CD4-positive, alpha-beta T cell treated with Interferon gamma for 1 hour (primary cell): ENCODE data around the gene FREM3.
A peak's percentile ranks its signal among the peaks of the same experiment; 100 is the strongest.
"Not testable (repeated sequence)": the region's sequence is repeated elsewhere in the genome, so short reads cannot be mapped to it uniquely, and the experiment has no call there.

Source experiments
- DNase-seq: peaks from one replicate; pipeline ENCODE4 v3.0.0-alpha.2; 2020

Gene FREM3

DNA sequence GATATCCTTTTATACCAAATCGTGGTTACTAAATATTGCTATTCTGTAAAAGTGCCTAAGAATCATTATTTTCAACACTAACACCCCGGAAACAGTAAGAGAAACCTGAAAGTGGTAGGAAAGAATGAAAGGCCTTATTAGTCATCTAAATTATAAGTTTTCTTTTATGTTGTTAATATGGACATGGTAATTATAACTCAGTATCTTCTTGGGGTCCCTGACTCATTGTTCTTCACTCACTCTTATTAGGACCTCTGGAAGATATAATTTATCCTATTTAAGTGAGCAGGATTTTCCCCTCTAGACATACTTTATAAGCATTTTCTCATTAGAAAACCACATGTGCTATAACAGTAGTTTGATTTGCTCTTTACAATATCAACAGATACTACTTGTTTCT is 136.0 kb downstream of the FREM3 start:
- DNase-seq: no peak

DNA sequence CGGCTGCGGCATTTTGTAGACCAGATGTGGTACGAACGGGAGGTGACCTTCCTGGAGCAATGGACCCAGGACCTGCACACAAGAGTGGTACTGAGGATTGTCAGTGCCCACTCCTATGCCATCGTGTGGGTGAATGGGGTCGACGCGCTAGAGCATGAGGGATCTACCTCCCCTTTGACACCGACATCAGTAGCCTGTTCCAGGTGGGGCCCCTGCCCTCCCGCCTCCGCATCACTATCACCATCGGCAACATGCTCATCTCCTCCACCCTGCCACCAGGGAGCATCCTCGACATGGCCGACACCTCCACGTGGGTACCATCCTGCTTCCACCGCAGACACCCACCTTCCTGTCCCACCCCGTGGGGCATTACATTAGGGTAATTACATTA is 140.7 kb downstream of the FREM3 start:
- DNase-seq: no peak

DNA sequence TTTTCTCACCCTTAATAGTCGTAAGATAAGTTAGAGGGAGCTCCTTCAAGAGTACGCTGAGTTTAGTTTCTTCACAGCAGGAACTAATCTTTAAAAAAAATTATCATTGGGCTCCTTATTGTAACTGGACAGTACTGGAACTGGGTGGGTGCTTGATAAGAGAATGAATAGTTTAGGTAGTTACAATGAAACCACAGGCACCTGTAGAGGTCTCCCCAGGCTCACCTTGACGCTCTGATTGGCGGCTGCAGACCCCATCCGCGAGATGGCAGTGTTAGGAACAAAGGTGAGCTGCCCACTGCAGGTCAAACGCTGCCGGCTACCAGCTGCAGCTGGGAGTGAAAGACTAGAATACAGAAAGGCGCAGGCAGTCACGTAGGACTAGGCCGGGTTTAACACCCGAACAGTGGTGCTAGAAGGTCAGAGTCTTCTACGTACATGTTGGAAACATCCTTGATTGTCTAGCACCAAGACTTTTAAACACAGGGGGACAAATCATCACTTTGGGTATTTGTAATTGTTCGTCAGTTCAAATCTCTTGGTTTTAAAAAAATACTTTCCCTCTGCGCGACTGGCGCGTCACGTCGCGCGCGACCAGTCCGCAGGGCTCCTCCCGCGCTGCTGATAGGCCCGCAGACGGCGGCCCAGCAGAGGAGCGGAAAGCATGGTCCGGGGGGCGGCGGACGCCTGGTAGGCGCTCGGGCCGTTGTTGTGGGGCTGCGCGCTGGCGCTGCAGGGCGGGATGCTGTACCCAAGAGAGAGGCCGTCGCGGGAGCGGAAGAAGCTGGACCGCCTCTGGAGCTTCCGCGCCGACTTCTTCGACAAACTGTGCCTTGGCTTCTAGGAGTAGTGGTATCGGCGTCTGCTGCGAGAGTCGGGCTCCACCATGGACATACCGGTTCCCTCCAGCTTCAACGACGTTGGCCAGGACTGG is 141.4 kb downstream of the FREM3 start:
- DNase-seq: peak; percentile 75

DNA sequence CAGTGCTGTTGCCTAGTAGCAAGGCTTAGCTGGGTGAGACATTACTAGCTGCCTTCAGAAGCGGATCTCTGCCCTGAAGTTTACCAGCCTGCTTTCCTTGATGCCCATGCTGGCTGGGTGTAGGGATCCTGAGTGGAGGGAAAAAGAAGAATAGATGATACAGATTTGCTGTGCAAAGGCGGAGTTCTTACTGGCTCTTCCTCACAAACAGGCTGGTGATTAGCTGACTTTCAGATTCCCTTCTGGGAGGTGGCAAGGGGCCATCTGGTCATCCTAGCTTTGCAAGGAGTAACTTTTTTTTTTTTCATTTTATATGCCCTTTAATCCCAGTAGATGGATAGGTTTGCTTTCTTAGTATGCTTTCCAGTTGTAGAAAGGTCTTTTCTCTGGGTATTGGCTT is 142.2 kb downstream of the FREM3 start:
- no peak for DNase-seq

DNA sequence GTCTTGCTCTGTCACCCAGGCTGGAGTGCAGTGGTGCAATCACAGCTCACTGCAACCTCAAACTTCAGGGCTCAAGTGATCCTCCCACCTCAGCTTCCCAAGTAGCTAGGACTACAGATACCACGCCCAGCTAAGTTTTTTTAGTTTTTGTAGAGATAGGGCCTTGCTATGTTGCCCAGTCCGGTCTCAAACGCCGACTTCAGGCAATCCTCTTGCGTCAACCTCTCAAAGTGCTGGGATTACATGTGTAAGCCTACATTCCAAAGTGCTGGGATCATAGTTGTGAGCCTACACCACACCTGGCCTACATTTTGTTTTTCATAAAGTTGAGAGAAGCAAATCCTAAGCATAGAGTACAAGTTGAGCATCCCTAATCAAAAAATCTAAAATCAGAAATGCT is 144.8 kb downstream of the FREM3 start:
- DNase-seq: no peak

DNA sequence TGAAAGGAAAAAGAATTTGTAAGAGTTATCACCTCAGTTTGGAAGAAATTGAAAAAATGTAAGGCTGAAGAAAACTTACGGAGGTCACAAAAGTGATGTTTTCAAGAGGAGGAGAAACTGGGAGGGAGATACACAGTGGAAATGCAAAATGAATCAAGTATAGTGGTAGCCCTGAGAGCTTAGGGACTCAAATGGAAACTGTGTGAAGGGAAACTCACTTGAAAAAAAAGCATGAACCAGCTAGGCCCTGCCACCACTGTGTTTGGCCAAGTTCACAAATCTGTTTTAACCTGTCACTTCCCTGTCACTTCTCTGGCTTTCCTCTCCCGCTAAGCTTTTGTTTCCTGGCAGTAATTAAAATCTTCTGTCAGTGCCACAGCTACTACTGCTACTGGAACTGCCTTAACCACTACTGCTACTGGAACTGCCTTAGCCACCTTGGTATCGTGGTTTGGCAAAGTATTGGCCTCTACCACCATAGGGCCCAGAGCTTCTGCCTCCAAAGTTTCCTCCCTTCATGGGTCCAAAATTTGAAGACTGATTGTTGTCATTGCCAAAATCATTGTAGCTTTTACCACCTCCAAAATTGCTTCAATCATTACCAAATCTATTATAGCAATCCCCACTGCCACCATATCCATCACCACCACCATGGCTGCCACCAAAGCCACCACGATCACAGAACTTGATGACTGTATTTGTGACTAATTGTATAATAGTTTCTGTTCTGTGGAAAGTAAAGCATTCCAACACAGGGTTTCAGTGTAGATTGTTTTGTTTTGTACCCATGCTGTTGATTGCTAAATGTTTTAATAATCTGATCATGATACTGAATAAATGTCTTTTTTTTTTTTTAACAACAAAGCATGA is 145.5 kb downstream of the FREM3 start:
- no peak for DNase-seq

DNA sequence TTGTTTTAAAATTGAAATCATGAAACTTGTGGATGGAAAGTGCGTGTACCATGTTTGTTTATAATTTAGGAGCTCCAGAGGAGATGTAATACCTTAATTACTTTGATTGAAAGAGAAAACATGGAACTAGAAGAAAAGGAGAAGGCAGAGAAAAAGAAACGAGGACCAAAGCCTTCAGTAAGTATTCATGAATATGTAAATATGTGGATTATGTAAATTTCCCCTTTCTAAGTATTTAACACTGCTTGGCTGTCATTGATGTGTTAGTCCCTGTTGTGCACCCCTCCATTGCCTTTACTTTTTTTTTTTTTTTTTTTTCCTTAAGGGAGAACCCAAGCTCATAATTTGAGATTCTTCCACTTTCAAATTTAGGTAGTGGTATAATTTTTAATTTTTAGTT is 150.5 kb downstream of the FREM3 start:
- no peak for DNase-seq

DNA sequence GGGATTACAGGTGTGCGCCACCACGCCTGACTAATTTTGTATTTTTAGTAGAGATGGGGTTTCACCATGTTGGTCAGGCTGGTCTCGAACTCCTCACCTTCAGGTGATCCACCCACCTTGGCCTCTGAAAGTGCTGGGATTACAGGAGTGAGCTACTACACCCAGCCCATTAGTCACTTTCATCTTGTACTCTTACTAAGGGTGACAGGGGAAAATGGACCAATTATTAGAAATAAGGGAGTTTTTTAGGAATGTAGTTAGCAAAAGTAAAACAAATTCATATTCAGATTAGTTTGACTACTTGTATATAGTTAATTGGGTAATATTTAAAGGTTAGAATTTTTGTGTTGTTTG is 160.8 kb downstream of the FREM3 start:
- no peak for DNase-seq

DNA sequence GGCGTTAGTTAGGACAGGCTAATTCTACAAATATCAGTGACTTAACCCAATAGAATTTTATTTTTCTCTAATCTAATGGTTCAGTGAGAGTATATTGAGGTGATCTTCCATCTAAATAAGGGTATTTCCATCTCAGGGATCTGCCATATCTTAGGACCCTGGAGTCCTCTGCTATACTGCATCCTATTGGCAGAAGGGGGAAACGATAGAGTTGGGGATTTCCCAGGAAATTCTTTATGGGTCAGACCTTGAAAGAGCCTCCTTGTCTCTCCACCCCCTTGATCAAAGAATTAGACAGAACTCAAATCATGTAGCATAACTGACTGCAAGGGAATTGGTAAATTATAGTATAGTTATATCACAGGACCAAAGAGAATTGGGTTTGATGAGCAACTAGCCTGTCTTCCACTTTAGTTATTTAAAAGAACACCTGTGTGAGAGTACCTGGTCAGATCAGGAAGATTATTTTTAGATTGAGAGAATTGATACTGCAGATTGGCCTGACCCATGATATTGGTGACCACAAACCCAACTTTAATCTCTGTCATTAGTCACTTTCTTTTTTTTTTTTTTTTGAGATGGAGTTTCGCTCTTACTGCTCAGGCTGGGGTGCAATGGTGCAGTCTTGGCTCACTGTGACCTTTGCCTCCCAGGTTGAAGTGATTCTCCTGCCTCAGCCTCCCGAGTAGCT is 161.4 kb downstream of the FREM3 start:
- no peak for DNase-seq

DNA sequence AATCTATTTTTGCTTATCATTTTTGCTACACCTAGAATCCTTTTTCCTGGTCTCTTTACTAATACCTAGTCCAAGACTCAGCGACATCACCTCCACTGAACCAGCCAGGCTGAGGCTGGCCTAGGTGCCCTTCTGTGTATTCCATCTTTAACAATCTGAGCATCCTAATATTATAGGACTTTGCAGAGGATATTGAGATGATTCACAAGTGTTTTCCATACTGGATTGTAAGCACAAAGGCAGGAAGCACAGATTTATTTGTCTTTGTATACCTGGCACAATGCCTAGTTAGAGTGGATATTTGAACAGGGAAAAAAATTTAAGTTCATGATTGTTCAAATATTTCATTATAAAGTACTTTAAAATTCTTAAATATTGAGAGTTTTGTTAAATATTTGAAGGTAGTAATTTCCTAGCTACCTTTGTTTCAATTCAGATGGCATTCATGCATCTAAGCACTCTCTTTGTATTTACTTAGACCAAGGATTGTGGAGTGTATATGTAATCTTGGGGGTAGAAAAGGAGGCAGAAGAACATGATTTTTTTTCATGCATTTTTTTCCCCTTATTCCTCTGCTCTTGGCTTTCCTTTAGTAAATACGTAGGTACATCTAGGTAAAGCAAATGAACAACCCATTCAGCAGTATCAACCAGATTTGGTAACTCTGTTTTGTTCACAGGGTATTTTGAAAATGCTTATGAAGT is 168.5 kb downstream of the FREM3 start:
- DNase-seq: no peak

DNA sequence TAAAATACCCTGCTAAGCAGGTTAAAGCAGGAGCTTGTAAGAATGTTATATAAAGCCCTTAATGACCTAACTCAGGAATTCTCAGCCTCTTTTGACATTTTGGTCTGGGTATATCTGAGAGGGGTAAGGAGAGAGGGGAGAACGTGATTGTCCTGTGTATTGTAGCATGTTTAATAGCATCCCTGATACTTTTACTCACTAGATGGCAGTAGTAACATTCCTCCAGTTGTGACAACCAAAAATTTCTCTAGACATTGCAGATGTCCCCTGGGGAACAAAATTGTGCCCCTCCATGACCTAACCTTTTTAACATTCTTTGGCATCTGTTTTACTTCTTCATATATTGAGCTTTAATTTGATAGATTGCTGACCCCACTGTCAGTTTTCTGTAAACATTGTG is 169.1 kb downstream of the FREM3 start:
- DNase-seq: no peak

DNA sequence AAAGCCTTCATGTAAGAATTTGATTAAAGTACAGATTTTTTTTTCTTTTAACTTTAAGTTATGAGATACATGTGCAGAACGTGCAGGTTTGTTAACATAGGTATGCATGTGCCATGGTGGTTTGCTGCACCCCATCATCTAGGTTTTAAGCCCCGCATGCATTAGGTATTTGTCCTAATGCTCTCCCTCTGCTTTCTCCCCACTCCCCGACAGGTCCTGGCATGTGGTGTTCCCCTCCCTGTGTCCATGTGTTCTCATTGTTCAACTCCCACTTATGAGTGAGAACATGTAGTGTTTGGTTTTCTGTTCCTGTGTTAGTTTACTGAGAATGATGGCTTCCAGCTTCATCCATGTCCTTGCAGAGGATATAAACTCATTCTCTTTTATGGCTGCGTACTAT is 172.4 kb downstream of the FREM3 start:
- not testable (repeated sequence) for DNase-seq
